K562 (cell line): ENCODE results near the gene ITGA3. TPM values are rescaled to one million over a fixed set of nuclear protein-coding genes. Genes with fewer than 3 reads are reported as not detected.
A peak's percentile ranks its signal among the peaks of the same experiment; 100 is the strongest.

ENCODE experiments used
- CCNT2 ChIP-seq: IDR thresholded peaks from 2 replicates; pipeline ENCODE4 v1.6.1; 2011; ENCODE audit warnings: borderline replicate concordance, low read depth, mild to moderate bottlenecking, moderate library complexity, mixed read lengths, low read length; ENCODE audit not compliant: insufficient read length; ENCODE audit errors: extremely low read depth
- GABPA ChIP-seq: fragments of 200-800 bp; sonication (Bioruptor generic); conservative IDR thresholded peaks from 2 replicates; pipeline ENCODE4 v1.6.1; 2016; ENCODE audit warnings: low read depth, missing genetic modification characterization, missing compliant biosample characterization
- GTF2E2 ChIP-seq: fragments of 200-800 bp; sonication (Bioruptor generic); IDR thresholded peaks from 2 replicates; pipeline ENCODE4 v1.6.1; 2016; ENCODE audit warnings: missing genetic modification characterization, missing compliant biosample characterization
- KDM2B ChIP-seq: fragments of 250-450 bp; sonication (Bioruptor Pico); IDR thresholded peaks from 2 replicates; pipeline ENCODE4 v1.8.0; 2021; ENCODE audit warnings: mild to moderate bottlenecking, moderate library complexity
- L3MBTL2 ChIP-seq: fragments of 450-650 bp; IDR thresholded peaks from 2 replicates; pipeline ENCODE4 v1.6.1; 2016; ENCODE audit warnings: mild to moderate bottlenecking, moderate library complexity
- NR2C1 ChIP-seq, 2 experiments: fragments of 450-650 bp; IDR thresholded peaks; 2 replicates each; pipeline ENCODE4 v1.6.1; 2017; ENCODE audit warnings: mild to moderate bottlenecking in 2 of 2, antibody characterized with exemption in 1 of 2, inconsistent platforms in 1 of 2, missing compliant biosample characterization in 1 of 2, missing genetic modification characterization in 1 of 2
- SNAPC5 ChIP-seq: fragments of 250-450 bp; sonication (Bioruptor Pico); IDR thresholded peaks from 2 replicates; pipeline ENCODE4 v1.8.0; 2021; ENCODE audit warnings: moderate library complexity, mild to moderate bottlenecking, inconsistent platforms
- SNIP1 ChIP-seq: fragments of 450-650 bp; IDR thresholded peaks from 2 replicates; pipeline ENCODE4 v1.7.1; 2017; ENCODE audit warnings: low read depth, mild to moderate bottlenecking
- TCFL5 ChIP-seq: fragments of 250-450 bp; sonication (Bioruptor Pico); conservative IDR thresholded peaks from 2 replicates; pipeline ENCODE4 v1.6.1; 2021; ENCODE audit warnings: mild to moderate bottlenecking, moderate library complexity, matching md5 sums
- ZFP36 ChIP-seq: fragments of 150-350 bp; IDR thresholded peaks from 2 replicates; pipeline ENCODE4 v1.6.1; 2018; ENCODE audit warnings: low read length, low read depth; ENCODE audit not compliant: partially characterized antibody
- ZFX ChIP-seq: sonication (generic); formaldehyde crosslinking; IDR thresholded peaks from 2 replicates; pipeline ENCODE4 v1.8.0; 2022; ENCODE audit warnings: mild to moderate bottlenecking, missing genetic modification reagents, moderate library complexity
- ZNF175 ChIP-seq: fragments of 200-800 bp; sonication (Bioruptor generic); IDR thresholded peaks from 2 replicates; pipeline ENCODE4 v1.6.1; 2016; ENCODE audit warnings: low read depth, mild to moderate bottlenecking, missing genetic modification characterization, missing compliant biosample characterization
- ZNF589 ChIP-seq: fragments of 200-800 bp; sonication (Bioruptor generic); IDR thresholded peaks from 2 replicates; pipeline ENCODE4 v1.6.1; 2016; ENCODE audit warnings: low read depth, missing genetic modification characterization, missing compliant biosample characterization
- ZNF644 ChIP-seq: fragments of 200-800 bp; sonication (Bioruptor generic); IDR thresholded peaks from 2 replicates; pipeline ENCODE4 v1.6.1; 2016; ENCODE audit warnings: low read depth, missing genetic modification characterization, missing compliant biosample characterization
- polyA plus RNA-seq, 8 experiments: library from polyadenylated mRNA; depleted of rRNA in 4 of 8; stranded (reverse) in 5 of 8; unstranded in 3 of 8; fragments of >200 nt; fragmentation: Nextera tagmentation in 2 of 8; fragmentation: Illumina TruSeq in 1 of 8; extraction: Ambion mirVana in 2 of 8; extraction: Trizol in 1 of 8; gene quantifications; 2 replicates each; pipeline versions ENCODE4 v1.2.1 to v1.2.3, GENCODE V29; 2011 to 2014; ENCODE audit warnings: inconsistent platforms in 1 of 8, missing spikeins in 1 of 8
- total RNA-seq, 7 experiments: library from RNA; depleted of rRNA in 6 of 7; stranded (reverse); fragments of >200 nt in 6 of 7; fragmentation: Illumina TruSeq in 2 of 7; extraction: Trizol in 2 of 7; gene quantifications; 2 replicates each; pipeline versions ENCODE4 v1.2.1 to v1.2.3, GENCODE V29; 2011 to 2021; ENCODE audit warnings: low replicate concordance in 1 of 7
- TF ChIP-seq, protein P1 (sequence below): fragments of 250-450 bp; sonication (Bioruptor Pico); IDR thresholded peaks from 2 replicates; pipeline ENCODE4 v1.5.0; 2022; ENCODE audit warnings: mild to moderate bottlenecking
- TF ChIP-seq, protein P2 (sequence below), 3 experiments: IDR thresholded peaks in 2 of 3; conservative IDR thresholded peaks in 1 of 3; 2 replicates each; pipeline ENCODE4 v1.5.1; 2011 to 2012; ENCODE audit warnings: low read length in 3 of 3, mild to moderate bottlenecking in 3 of 3, control low read depth in 2 of 3, improper control_type of control experiment in 1 of 3, inconsistent platforms in 1 of 3, low read depth in 1 of 3, mixed read lengths in 1 of 3, moderate library complexity in 1 of 3; ENCODE audit not compliant: insufficient read depth in 2 of 3
- TF ChIP-seq, protein P3 (sequence below), 3 experiments: fragments of 200-800 bp in 1 of 3; fragments of 250-450 bp in 1 of 3; fragments of 450-650 bp in 1 of 3; sonication (Bioruptor Pico) in 1 of 3; sonication (Bioruptor generic) in 1 of 3; formaldehyde crosslinking in 1 of 3; IDR thresholded peaks; 2 replicates each; pipeline versions ENCODE4 v1.6.1 to v1.8.0; 2016 to 2022; ENCODE audit warnings: mild to moderate bottlenecking in 2 of 3, missing genetic modification characterization in 2 of 3, missing compliant biosample characterization in 1 of 3, moderate library complexity in 1 of 3

The ITGA3 gene
- total and polyA plus RNA-seq, 9 of the 15 experiments (the other 6 are each of a cell fraction or from before 2014, with no cell fraction given): 0.03 to 0.75 (median 0.14) TPM; not detected in 2

DNA sequence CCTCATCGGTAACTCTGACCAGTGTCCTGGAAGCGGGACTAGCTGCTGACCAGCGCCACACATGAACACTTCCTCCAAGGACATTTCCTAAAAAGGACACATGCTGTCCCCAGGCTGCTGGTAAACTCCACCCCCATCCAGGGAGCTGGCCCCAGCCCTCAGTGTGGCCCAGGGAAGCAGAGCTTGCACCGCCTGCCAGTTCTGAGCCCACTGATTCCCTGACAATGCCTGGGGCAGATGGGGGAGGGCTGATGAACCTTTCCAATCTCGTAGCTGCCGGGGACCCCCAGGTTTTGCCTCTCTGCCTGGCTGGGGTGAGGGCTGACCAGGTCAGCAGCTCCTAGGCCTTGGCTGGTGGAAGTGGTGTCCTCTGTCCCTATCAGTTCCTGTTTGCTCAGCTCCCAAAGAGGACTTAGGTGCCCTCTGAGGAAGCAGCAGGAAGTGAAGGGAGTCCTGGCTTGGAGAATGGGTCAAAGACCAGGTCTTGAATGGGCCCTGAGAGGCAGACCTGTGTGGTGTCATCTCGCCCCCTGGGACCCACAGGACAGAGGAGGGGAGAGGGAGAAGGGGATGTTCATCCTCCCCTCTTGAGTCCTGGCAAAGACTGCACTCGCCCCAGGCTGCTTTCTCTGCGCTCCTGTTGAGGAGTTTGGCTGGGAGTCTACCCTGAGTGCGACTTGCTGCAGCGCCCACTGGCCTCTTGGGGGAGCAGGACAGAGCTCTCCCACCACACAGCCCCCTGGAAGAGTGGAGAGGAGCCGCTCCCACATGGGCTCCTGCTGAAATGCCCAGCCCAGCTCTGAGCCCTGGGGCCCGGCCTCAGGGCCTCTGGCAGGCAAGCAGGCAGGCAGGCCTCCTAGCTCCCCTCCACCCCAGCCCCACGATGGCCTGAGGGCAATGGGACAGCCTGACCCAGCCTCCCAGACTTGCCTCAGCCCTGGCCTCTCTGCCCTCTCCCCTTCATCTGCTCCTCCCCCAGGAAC is 56.1 kb downstream of the ITGA3 start (continued):
- TF ChIP-seq SNIP1 (no peak), CCNT2 (no peak), L3MBTL2 (0 out of 2 replicates have a peak, but pooled peaks have one; percentile 25), GTF2E2 (tag) (peak; percentile 27; the same call in 1 of the 2 replicates), TCFL5 (CRISPR knock-in tag) (no peak), SNAPC5 (no peak), NR2C1 (IDR thresholded peaks at IDR 0.05) (no peak), NR2C1 (tag; IDR thresholded peaks at IDR 0.05) (peak; percentile 35; the same call in 1 of the 2 replicates), GABPA (tag) (peak; percentile 43; the same call in 1 of the 2 replicates), ZFX (CRISPR knock-in tag) (peak; percentile 53), ZNF589 (CRISPR knock-in tag) (0 out of 2 replicates have a peak, but pooled peaks have one; percentile 34), ZFP36 (peak; percentile 54), KDM2B (CRISPR knock-in tag) (no peak), ZNF644 (tag) (peak; percentile 83), ZNF175 (CRISPR knock-in tag) (peak; percentile 72)
- TF ChIP-seq, protein P1, sequence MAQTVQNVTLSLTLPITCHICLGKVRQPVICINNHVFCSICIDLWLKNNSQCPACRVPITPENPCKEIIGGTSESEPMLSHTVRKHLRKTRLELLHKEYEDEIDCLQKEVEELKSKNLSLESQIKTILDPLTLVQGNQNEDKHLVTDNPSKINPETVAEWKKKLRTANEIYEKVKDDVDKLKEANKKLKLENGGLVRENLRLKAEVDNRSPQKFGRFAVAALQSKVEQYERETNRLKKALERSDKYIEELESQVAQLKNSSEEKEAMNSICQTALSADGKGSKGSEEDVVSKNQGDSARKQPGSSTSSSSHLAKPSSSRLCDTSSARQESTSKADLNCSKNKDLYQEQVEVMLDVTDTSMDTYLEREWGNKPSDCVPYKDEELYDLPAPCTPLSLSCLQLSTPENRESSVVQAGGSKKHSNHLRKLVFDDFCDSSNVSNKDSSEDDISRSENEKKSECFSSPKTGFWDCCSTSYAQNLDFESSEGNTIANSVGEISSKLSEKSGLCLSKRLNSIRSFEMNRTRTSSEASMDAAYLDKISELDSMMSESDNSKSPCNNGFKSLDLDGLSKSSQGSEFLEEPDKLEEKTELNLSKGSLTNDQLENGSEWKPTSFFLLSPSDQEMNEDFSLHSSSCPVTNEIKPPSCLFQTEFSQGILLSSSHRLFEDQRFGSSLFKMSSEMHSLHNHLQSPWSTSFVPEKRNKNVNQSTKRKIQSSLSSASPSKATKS: no peak
- TF ChIP-seq, protein P2, sequence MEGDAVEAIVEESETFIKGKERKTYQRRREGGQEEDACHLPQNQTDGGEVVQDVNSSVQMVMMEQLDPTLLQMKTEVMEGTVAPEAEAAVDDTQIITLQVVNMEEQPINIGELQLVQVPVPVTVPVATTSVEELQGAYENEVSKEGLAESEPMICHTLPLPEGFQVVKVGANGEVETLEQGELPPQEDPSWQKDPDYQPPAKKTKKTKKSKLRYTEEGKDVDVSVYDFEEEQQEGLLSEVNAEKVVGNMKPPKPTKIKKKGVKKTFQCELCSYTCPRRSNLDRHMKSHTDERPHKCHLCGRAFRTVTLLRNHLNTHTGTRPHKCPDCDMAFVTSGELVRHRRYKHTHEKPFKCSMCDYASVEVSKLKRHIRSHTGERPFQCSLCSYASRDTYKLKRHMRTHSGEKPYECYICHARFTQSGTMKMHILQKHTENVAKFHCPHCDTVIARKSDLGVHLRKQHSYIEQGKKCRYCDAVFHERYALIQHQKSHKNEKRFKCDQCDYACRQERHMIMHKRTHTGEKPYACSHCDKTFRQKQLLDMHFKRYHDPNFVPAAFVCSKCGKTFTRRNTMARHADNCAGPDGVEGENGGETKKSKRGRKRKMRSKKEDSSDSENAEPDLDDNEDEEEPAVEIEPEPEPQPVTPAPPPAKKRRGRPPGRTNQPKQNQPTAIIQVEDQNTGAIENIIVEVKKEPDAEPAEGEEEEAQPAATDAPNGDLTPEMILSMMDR (IDR thresholded peaks at IDR 0.05 in 2 of 3, conservative IDR thresholded peaks at IDR 0.05 in 1 of 3; ENCODE audit: insufficient read depth in 2 of 3, low read depth in 1 of 3, low read length in 3 of 3): 0 out of 6 replicates have a peak, but pooled peaks of 1 of the 3 experiments have one; percentile 14
- TF ChIP-seq, protein P3, sequence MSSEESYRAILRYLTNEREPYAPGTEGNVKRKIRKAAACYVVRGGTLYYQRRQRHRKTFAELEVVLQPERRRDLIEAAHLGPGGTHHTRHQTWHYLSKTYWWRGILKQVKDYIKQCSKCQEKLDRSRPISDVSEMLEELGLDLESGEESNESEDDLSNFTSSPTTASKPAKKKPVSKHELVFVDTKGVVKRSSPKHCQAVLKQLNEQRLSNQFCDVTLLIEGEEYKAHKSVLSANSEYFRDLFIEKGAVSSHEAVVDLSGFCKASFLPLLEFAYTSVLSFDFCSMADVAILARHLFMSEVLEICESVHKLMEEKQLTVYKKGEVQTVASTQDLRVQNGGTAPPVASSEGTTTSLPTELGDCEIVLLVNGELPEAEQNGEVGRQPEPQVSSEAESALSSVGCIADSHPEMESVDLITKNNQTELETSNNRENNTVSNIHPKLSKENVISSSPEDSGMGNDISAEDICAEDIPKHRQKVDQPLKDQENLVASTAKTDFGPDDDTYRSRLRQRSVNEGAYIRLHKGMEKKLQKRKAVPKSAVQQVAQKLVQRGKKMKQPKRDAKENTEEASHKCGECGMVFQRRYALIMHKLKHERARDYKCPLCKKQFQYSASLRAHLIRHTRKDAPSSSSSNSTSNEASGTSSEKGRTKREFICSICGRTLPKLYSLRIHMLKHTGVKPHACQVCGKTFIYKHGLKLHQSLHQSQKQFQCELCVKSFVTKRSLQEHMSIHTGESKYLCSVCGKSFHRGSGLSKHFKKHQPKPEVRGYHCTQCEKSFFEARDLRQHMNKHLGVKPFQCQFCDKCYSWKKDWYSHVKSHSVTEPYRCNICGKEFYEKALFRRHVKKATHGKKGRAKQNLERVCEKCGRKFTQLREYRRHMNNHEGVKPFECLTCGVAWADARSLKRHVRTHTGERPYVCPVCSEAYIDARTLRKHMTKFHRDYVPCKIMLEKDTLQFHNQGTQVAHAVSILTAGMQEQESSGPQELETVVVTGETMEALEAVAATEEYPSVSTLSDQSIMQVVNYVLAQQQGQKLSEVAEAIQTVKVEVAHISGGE (CRISPR knock-in tag; IDR thresholded peaks at IDR 0.05): peak in 1 of 3 experiments; percentile 70; a peak in 1 of 6 replicates
